HG02798 (cell line): Measurements from ENCODE around the gene SIX5.
A peak's percentile ranks its signal among the peaks of the same experiment; 100 is the strongest.

Source experiments
- ATAC-seq: cut with Tn5 transposase; IDR thresholded peaks from one replicate; pipeline ENCODE4 v1.9.1; 2021; ENCODE audit warnings: mild to moderate bottlenecking; ENCODE audit not compliant: unreplicated experiment, poor library complexity

Gene SIX5

GRCh38 chr19:45778010-45778661 lies 9.1 kb upstream of the SIX5 start:
- no peak for ATAC-seq

GRCh38 chr19:45777395-45777961 lies 8.4 kb upstream of the SIX5 start:
- no peak for ATAC-seq

GRCh38 chr19:45774765-45775164 lies 5.7 kb upstream of the SIX5 start:
- ATAC-seq, result no peak

GRCh38 chr19:45773384-45773783 lies 4.3 kb upstream of the SIX5 start:
- no peak for ATAC-seq

- no peak for ATAC-seq
Measured at GRCh38 chr19:45772912-45773311, 3.9 kb upstream of the SIX5 start.

GRCh38 chr19:45772130-45772840 lies 3.2 kb upstream of the SIX5 start:
- no peak for ATAC-seq

GRCh38 chr19:45771311-45771933 lies 2.4 kb upstream of the SIX5 start:
- ATAC-seq, result no peak

GRCh38 chr19:45770192-45771101 lies 1.4 kb upstream of the SIX5 start:
- ATAC-seq, result peak; percentile 52

GRCh38 chr19:45769821-45770191 lies 754 bp upstream of the SIX5 start:
- no peak for ATAC-seq

GRCh38 chr19:45768655-45768983 lies 433 bp downstream of the SIX5 start:
- no peak for ATAC-seq

- ATAC-seq, result no peak
Measured at GRCh38 chr19:45767881-45768654, 984 bp downstream of the SIX5 start.

- no peak for ATAC-seq
Measured at GRCh38 chr19:45767410-45767880, 1.6 kb downstream of the SIX5 start.

GRCh38 chr19:45766869-45767346 lies 2.1 kb downstream of the SIX5 start:
- ATAC-seq, result no peak

GRCh38 chr19:45766296-45766868 lies 2.7 kb downstream of the SIX5 start:
- ATAC-seq, result no peak

GRCh38 chr19:45765702-45766295 lies 3.3 kb downstream of the SIX5 start:
- ATAC-seq, result no peak

- ATAC-seq, result no peak
Measured at GRCh38 chr19:45764945-45765701, 3.9 kb downstream of the SIX5 start.

GRCh38 chr19:45764475-45764874 lies 4.6 kb downstream of the SIX5 start:
- ATAC-seq, result no peak

- ATAC-seq, result no peak
Measured at GRCh38 chr19:45763691-45764294, 5.3 kb downstream of the SIX5 start.
